Hematopoietic multipotent progenitor cell treated with erythropoietin and hydrocortisone succinate and interleukin-3 and kit ligand, for 17 days (in vitro differentiated cells): ENCODE data around the gene PELI3.
"Not testable (repeated sequence)": the region's sequence is repeated elsewhere in the genome, so short reads cannot be mapped to it uniquely, and the experiment has no call there.

Source experiments
- DNase-seq: peaks from one replicate; pipeline ENCODE4 v3.0.0-alpha.2; 2015; ENCODE audit warnings: low spot score

Gene PELI3

DNA sequence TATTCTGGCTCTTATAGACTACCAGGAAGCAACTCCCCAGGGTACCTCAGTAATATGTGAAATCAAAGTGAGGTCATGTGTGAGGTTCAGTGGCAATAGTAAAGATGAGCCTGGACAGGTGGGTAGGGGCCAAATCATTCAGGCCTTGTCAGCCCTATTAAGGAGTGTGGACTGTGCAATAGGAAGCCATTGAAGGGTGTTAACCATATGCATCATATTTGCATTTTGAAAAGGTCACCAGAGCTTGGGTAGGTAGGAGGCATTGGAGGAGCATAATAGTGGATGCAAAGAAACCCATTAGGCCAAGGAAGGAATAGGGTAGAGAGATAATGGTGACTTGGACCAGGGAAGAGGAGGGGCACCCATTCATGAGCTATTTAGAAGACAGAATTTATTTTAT is 19.7 kb upstream of the PELI3 start:
- no peak for DNase-seq

DNA sequence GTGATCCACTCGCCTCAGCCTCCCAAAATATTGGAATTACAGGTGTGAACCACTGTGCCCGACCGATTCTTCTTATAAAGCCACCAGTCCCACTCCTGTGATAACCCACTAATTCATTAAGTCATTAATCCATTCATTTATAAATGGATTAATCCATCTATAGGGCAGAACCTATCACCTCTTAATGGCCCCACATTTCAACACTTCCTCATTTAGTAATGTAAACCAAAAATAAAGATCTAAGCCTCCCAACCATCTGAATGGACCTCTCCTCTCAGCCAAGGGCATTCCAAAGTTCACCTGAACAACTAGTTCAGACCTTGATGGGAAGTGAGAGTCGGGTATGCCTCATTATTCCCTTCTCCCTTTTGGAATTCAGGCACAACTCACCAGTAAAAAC is 18.2 kb upstream of the PELI3 start:
- DNase-seq = no peak

DNA sequence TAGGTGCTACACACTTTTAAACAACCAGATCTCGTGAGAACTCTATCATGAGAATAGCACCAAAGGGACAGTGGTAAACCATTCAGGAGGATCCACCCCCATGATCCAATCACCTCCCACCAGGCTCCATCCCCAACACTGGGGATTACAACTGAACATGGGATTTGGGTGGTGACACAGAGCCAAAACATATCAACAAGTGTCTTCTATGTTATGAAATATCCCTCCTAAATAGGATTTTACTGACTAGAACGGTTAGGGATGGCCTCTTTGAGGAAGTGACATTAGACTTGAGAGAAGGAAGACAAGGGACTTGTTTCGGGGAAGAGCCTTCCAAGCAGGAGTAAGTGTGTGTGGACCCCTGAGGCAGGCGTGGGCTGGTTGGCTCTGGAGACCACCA is 16.1 kb upstream of the PELI3 start:
- no peak for DNase-seq

DNA sequence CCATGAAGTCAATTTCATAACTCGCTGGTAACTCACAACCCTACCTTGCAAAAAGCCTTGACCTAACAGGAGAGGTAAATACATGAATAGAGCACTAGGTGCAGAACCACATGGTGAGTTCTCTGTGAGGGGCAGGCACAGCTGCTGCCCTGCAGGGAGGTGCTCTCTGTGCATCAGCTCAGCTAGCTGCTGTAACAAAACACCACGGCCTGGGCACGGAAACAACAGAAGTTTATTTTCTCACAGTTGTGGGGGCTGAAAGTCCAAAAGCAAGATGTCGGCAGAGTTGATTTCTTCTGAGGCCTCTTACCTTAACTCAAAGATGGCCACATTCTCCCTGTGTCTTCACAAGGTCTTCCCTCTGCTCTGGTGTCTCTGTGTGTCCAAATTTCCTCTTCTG is 15.0 kb upstream of the PELI3 start:
- no peak for DNase-seq

DNA sequence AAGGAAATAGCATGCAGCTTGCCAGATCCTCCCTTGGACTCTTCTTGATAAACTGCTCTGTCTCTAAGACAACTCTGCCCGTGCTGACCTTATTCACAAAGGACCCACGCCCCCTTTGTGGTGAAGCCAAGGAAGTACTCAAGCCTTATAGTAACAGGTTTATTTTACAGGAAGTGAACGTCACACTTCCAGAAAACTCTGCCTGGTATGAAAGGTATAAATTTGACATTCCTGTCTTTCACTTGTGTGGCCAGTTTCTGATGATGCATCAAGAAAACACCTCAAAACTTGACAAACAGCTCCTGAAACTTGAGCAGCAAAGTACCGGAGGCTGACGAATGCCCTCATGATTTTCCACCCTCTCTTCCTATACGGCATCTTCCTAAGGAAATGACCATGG is 12.5 kb upstream of the PELI3 start:
- DNase-seq = no peak

DNA sequence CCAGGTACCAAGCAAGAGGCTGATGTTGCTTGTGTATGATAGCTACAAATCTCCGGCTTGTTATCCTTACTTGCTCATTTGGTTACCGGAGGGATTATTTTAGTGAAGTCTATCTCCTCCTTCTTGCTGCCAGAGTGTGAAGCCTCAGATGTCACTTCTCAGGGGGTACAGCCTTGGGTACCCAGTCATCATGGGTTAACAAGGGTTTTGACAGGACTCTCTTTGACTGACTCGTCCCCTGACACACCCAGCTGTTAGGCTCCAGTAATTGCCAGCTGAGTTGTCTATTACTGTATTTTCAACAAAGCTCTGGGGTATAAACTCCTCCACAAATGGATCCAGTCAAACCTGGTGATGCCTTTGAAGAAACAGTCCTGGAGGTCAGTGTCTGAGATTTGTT is 11.9 kb upstream of the PELI3 start:
- DNase-seq = no peak

DNA sequence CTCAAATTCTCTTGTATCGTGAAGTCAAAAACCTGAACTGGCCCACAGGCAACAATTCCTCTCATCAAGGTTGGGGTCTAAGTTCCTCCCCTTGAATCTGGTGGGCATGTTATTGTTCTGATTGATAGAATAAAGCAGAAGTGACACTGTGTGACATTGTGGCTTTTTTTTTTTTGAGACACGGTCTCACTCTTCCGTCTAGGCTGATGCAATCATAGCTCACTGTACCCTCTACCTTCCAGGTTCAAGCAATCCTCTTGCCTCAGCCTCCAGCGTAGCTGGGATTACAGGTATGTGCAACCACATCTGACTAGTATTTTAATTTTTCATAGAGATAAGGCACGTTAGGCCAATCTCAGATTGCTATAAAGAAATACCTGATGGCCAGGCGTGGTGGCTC is 8.9 kb upstream of the PELI3 start:
- no peak for DNase-seq

DNA sequence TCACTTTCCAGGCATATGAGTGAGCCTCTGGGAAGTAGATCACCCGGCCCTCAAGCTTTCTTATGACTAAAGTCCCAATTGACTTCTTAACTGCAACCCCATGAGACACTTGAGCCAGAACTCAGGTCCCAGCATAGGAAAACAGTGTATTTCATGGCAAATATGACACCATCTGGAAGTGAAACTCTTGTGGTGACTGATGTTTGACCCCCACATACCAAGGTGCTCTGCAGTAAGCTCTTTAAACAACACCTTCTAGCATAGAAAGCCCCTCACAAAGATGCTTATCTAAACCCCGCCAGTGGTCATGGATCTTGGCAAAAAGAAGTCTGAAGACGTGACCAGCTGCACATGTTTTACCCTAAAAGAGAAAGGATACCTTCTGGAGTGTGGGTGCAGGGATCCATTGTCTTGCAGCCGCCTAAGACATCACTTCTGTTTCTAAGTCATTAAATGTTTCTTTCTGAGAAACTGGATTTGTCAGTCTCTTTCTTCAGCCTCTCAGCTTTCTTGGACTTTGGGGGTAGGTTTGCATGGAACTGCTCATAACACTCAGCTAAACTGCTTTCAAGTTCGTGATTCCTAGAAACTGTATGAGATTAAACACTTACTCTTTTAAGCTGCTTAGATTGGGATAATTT is 7.4 kb upstream of the PELI3 start:
- no peak for DNase-seq

DNA sequence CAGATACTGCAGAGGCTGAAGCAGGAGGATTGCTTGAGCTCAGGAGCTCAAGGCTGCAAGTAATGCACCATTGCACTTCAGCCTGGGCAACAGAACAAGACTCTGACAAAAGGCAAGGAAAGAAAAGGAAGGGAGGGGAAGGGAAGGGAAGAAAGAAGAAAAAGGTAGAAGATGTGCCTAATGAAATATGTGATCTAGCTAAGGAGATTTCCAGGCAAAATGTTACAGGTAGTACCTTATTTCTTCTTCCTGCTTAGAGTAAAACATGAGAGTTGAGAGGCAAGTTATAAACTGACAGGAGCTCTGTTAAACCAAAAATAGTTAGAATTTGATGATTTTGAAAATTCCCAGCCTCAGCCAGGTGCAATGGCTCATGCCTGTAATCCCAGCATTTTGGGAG is 4.7 kb upstream of the PELI3 start:
- no peak for DNase-seq

DNA sequence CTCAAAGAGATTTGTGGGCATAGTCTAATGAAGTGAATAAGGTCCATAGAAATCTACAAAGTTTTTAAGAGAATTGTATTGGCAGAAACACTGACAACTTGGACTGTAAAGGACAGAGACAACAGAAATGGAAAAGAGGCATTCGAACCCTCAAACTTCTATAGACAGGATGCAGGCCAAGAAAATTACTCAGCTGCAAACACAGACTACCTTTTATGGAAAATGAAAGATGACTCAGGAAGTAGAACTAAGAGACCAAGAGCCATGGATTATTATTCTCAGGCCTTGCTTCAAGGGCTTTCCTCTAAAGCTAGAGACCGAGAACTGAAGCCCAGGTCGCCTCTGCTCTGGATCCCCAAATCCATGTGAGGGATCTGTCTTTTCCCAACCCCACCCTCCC is 3.8 kb upstream of the PELI3 start:
- DNase-seq = no peak

DNA sequence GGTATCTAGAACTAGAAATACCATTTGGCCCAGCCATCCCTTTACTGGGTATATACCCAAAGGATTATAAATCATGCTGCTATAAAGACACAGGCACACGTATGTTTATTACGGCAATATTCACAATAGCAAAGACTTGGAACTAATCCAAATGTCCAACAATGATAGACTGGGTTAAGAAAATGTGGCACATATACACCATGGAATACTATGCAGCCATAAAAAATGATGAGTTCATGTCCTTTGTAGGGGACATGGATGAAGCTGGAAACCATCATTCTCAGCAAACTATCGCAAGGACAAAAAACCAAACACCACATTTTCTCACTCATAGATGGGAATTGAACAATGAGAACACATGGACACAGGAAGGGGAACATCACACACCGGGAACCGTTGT is 2.6 kb upstream of the PELI3 start:
- DNase-seq = not testable (repeated sequence)

DNA sequence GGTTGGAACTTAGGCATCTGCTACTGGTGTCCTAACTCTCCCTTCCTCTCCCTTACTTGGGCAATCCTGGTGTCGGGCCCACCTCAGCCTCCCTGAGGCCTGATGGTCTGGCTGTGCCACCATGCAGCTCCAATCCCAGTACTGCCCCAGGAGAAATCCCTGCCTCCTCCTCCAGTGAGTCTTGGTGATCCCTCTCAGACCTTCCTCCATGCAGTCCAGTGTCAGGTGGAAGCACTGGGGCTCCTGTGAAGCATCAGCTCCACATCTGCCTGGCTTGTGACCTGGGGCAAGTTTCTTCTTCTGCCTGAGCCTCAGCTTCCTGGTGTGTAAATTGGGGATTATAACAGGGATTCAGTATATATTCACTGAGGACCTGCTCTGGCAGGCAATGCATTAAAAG is 1.8 kb upstream of the PELI3 start:
- no peak for DNase-seq

DNA sequence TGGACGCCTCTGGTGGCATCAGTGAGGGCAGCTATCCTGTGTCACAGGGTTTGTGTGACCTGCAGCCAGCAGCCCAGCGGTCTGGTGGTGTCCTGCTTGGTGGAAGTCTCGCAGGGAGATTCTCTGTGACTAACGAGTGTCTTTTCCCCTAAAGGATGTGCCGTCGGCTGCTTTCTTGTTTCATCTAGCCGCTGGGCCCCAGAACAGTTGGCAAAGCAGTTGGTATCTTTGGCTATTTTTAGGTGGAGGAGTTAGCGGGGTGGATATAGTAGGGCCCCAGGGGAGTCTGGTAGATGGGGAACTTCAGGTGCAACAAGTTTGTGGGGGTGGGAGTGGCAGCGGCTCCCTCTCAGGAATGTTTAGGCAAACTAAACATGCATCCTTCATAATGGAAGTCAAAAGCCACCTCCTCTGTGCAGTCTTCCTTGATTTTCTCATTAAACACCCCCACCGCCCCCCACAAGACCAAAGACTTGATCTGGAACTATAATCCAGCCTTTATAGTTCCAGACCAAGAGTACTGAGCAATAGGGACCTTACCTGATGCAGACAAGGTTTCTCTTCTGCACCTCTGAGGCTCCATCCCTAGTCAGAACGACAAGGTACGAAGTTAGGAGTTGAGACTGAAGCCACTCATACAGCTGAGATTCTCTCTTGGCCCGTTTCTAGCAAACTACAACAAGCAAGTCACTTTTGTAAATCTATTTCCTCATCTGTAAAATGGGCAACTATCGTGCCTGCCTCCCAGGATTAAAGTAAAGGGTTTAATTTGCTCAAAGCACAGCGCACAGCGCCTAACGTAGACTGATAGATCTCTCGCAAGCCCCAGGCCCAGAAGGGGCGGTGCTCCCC is 1.1 kb upstream of the PELI3 start:
- DNase-seq = no peak

DNA sequence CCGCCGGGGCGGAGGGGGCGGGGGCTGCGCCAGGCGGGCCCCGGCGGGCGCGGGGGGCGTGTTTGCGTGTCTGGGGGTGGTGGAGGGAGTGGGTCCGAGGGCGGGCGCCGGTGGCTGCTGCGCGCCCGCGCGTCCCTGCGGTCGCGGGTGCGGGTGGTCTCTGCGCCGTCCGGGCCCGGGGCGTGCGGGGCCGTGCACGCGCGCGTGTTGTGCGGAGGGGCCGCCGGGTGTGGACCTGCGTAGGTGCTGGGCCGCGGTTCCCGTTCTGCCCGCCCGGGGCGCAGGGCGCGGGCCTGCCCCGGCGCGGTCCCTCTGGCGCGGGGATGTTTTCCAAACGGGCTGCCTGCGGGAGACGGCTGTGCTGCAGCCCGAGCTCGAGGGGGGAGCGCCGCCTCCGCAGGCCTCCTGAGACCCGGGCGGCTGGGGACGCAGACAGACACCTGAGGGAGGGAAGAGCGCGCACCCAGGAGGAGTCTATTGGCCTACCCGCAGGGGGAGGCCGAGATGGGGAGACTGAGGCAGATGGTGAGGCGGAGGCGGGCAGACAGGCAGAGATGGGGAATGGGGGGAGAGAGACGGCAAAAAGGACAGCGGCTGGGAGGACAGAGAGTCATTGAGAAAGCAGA is 442 bp downstream of the PELI3 start:
- DNase-seq = no peak

DNA sequence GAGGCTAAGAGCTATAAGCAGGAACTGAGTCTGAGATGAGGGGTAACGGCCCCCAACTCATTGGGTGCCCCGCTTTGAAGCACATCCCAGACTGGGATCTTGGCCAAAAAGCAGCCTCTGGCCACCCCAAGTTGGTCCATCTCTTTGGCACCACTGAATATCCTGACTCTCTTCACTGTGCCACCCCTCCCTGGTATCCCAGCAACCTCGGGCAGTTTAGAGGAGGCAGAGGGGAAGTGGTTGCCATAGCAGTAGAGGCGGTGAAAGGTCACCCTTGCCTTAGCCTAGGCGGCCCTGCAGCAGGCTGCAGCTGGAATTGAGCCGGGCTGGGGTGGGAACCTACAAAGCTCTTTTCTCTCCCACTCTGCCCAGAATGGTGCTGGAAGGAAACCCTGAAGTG is 1.1 kb downstream of the PELI3 start:
- no peak for DNase-seq

DNA sequence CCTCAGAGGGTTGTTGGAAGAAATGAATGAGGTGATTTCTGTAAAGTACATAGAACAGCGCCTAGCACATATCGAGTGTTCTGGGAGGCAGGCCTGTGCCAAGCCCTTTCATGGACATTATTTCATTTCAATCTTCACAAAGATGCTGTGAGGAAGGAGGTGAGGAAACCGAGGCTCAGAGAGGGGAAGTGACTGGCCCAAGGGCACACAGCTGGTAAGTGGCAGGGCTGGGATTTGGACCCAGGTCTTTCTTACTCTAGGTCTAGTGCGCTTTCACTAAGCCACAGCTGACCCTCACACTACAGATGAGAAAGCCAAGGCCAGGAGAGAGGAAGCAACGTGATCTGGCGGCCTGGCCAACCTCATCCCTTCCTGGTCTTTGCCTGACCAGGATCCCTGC is 2.0 kb downstream of the PELI3 start:
- DNase-seq = no peak

DNA sequence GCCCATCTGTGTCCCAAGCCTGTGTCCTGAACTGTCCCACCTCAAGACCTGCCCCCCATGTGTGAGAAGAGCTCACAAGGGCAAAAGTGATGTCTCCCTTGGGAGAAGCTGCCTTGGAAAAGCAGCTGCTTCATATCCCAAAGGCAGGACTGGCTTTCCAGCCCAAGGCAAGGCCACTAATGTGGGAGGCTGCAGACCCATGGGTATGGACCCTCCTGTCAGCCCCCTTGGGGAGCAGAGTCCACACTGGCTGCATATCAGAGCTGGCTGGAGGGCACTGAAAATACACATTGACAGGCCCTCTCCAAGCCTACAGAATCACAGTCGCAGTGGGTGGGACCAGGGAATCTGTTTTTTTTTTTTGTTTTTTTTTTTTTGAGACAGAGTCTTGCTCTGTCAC is 2.7 kb downstream of the PELI3 start:
- no peak for DNase-seq

DNA sequence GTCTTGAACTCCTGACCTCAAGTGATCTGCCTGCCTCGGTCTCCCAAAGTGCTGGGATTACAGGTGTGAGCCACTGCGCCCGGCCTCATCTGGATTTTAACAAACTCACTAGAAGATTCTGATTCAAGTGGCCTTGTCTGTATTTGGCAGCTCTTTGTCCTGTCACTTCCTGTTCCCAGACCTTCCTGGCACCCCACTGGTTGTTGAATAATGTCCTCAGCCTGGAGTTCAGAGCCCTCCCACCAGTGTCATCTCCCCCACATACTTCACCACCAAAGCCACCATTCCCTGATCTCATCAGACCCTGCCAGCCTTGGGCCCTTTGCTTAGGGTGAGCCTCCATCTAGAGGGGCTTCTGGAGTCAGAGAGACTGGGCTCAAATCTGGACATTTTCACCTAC is 3.3 kb downstream of the PELI3 start:
- DNase-seq = no peak

DNA sequence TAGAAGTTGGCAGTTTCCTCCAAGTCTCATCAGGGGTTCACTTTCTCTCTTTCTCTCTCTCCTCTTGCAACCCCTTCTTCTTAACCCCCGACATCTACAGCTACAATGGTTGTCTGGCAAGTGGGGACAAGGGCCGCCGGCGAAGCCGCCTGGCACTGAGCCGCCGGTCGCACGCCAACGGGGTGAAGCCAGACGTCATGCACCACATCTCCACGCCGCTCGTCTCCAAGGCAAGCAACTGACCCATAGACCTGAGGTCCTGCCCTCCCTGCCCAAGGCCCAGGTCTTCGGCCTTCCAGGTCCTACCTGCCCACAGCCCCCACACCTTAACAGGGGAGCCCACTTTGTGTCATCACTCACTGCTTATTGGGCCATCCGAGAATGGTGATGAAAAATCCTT is 4.4 kb downstream of the PELI3 start:
- no peak for DNase-seq

DNA sequence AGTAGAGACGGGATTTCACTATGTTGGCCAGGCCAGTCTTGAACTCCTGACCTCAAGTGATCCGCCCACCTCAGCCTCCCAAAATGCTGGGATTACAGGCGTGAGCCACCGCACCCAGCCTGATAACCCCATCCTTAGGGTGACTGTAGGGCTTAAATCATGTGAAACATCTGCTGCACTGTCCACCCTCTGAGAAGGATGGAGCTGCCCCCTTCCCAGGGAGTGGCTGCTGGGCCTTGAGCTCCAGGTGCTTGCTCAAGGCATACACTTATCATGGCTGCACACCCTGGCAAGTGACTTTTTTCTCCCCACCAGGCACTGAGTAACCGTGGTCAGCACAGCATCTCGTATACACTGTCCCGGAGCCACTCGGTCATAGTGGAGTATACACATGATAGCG is 5.3 kb downstream of the PELI3 start:
- no peak for DNase-seq

DNA sequence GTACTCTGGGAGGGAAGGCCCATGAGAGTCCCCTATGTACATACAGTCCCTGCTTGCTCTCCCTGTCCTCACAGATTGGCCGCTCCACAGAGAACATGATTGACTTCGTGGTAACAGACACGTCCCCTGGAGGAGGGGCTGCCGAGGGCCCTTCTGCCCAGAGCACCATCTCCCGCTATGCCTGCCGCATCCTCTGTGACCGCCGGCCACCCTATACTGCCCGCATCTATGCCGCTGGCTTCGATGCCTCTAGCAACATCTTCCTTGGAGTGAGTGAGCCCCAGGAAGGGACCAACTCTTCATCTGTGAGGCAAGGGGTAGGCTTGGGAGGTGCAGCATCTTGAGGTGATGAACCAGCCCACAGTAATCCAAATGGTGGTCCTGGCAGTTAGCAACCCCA is 6.5 kb downstream of the PELI3 start:
- no peak for DNase-seq

DNA sequence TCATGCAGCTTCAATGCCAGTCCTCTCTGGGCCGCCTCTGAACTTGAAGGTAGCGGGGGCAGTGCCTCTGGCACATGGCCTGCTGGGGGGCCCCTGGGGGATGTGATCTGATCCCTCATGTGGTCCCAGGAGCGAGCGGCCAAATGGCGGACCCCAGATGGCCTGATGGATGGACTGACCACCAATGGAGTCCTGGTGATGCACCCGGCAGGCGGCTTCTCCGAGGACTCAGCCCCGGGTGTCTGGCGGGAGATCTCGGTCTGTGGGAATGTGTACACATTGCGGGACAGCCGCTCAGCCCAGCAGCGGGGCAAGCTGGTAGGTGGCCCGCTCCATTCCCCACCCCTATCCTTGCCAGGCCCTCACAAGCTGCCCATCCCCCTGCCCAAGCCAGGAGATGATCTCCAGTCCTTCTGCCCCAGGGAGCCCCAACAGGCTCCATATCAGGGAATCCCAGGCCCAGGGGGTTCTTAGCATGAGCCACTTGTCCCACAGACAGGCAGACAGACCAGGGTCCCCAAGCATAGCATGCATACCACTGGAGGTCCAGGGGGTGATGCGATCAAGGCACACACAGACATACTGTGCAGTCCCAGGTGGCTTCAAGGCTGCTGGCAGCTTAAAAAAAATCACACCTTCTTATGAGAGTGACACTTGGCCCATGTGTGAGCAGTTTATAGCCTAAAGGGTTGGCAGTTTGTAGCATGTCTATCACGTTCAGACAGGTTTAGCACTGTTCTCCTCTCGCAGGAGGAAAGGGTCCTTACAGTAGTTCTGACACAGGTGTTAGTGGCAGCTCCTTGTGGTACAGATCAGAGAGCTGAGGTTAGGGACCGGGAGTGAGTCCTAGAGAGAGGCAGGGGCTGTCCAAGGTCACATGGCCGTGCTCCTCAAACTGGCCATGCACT is 7.2 kb downstream of the PELI3 start:
- DNase-seq = no peak
